ENCODE measurements around the gene SLC25A6. TPM values are rescaled to one million over a fixed set of nuclear protein-coding genes. Genes with fewer than 3 reads are reported as not detected.
"Not testable (repeated sequence)": the region's sequence is repeated elsewhere in the genome, so short reads cannot be mapped to it uniquely, and the experiment has no call there.

The SLC25A6 gene
- total and polyA plus RNA-seq, 10 of the 15 experiments (the other 5 are each of a cell fraction or from before 2014, with no cell fraction given), result 61.9 to 642 (median 322) TPM

GRCh38 chrX:1368385-1368698 is 23.6 kb downstream of the SLC25A6 start:
- WGBS (ENCODE audit: insufficient coverage, insufficient replicate concordance, low lambda C conversion rate, missing lambda C conversion rate), result 69% methylated on average over 4 of the region's 4 CpGs
- Histone ChIP-seq H3K36me3 (ENCODE audit: control insufficient read depth in 2 of 2, insufficient read depth in 2 of 2, low read length in 1 of 2) (no peaks in the 10 kb centered on the region), H2AFZ (ENCODE audit: control insufficient read depth, low read depth, low read length) (no peak overlapping the region), H3K4me1 (ENCODE audit: control insufficient read depth, insufficient read depth, low read length) (no peaks in the 10 kb centered on the region), H3K4me3 (no peak overlapping the region), H4K20me1 (ENCODE audit: control insufficient read depth, insufficient read depth) (no peaks in the 10 kb centered on the region), H3K4me2 (ENCODE audit: control insufficient read depth, insufficient read depth) (no peak overlapping the region), H3K9ac (ENCODE audit: control insufficient read depth, insufficient read depth, low read length) (no peak overlapping the region), H3K79me2 (ENCODE audit: control insufficient read depth, insufficient read depth, low read length) (no peaks in the 10 kb centered on the region), H3K9me3 (replicated peaks; ENCODE audit: control insufficient read depth, insufficient read depth, low read length) (no peaks in the 10 kb centered on the region; the same call in 2 of the 3 replicates), H3K27ac (ENCODE audit: control insufficient read depth, insufficient read depth) (no peak overlapping the region), H3K27me3 (replicated peaks in 1 of 2; ENCODE audit: control insufficient read depth in 2 of 2, insufficient read depth in 2 of 2, low read length in 1 of 2) (no peaks in the 10 kb centered on the region)
- FAIRE-seq, result no peak
- ChIA-PET SMC1A (ENCODE audit: uncharacterized antibody, unreplicated experiment) (no interaction called here), CTCF (no interaction called here), RAD21 (ENCODE audit: unreplicated experiment) (no interaction called here), POLR2A (no interaction called here)
- ATAC-seq, result no peak; the same call in 2 of the 3 replicates
- no peak for TF ChIP-seq YY1 (IDR thresholded peaks at IDR 0.05; ENCODE audit: low read depth, low read length)
- no peak for TF ChIP-seq GATAD2B (conservative IDR thresholded peaks at IDR 0.05; ENCODE audit: low read depth)
- no peak for TF ChIP-seq LARP7 (IDR thresholded peaks at IDR 0.05)
- TF ChIP-seq BHLHE40 (IDR thresholded peaks at IDR 0.05; ENCODE audit: borderline replicate concordance in 1 of 2, low read depth in 2 of 2, low read length in 1 of 2), result no peak; a peak in 1 of 4 replicates
- TF ChIP-seq MYC (IDR thresholded peaks at IDR 0.05; ENCODE audit: insufficient read depth, insufficient read length, insufficient replicate concordance, low read length, severe bottlenecking), result no peak
- TF ChIP-seq RUNX3 (IDR thresholded peaks at IDR 0.05; ENCODE audit: low read length), result peak; percentile 16; the same call in 1 of the 2 replicates
- no peak for TF ChIP-seq SUZ12 (IDR thresholded peaks at IDR 0.05; ENCODE audit: unreplicated experiment)
- no peak for TF ChIP-seq MEF2A (IDR thresholded peaks at IDR 0.05; ENCODE audit: insufficient read depth, low read depth, low read length)
- DNase-seq (ENCODE audit: low read depth, low spot score), result no peak
- TSS peak; percentile 75 for BruUV-seq (replicated peaks)
- in situ Hi-C loops (cut with MboI), result no loop called here
- intact Hi-C loops (cut with micrococcal nuclease; ENCODE audit: unreplicated experiment), result no loop called here

GRCh38 chrX:1366363-1366762 is 25.6 kb downstream of the SLC25A6 start:
- POLR2A ChIA-PET; intact Hi-C loops (cut with micrococcal nuclease; ENCODE audit: unreplicated experiment); H4K20me1 ChIP-seq (ENCODE audit: control insufficient read depth, insufficient read depth); CTCF ChIA-PET; H3K4me3 ChIP-seq; H3K27ac ChIP-seq (ENCODE audit: control insufficient read depth, insufficient read depth); H3K9ac ChIP-seq (ENCODE audit: control insufficient read depth, insufficient read depth, low read length); in situ Hi-C loops (cut with MboI); H3K4me2 ChIP-seq (ENCODE audit: control insufficient read depth, insufficient read depth); ATAC-seq; SMC1A ChIA-PET (ENCODE audit: uncharacterized antibody, unreplicated experiment); H2AFZ ChIP-seq (ENCODE audit: control insufficient read depth, low read depth, low read length); H3K79me2 ChIP-seq (ENCODE audit: control insufficient read depth, insufficient read depth, low read length); H3K36me3 ChIP-seq (ENCODE audit: control insufficient read depth in 2 of 2, insufficient read depth in 2 of 2, low read length in 1 of 2); DNase-seq (ENCODE audit: low read depth, low spot score); FAIRE-seq; H3K9me3 ChIP-seq (replicated peaks; ENCODE audit: control insufficient read depth, insufficient read depth, low read length); BruUV-seq (replicated peaks); H3K27me3 ChIP-seq (replicated peaks in 1 of 2; ENCODE audit: control insufficient read depth in 2 of 2, insufficient read depth in 2 of 2, low read length in 1 of 2); H3K4me1 ChIP-seq (ENCODE audit: control insufficient read depth, insufficient read depth, low read length); RAD21 ChIA-PET (ENCODE audit: unreplicated experiment): not testable (repeated sequence)
- no CpG with 5 or more reads among the region's 63 CpGs for WGBS (ENCODE audit: insufficient coverage, insufficient replicate concordance, low lambda C conversion rate, missing lambda C conversion rate)
